HG03575 (cell line): ENCODE data around the gene AACS.
"Not testable (repeated sequence)": the region's sequence is repeated elsewhere in the genome, so short reads cannot be mapped to it uniquely, and the experiment has no call there.

Source experiments
- ATAC-seq: cut with Tn5 transposase; IDR thresholded peaks from one replicate; pipeline ENCODE4 v1.9.1; 2021; ENCODE audit not compliant: unreplicated experiment, insufficient number of reproducible peaks, low FRiP score; ENCODE audit errors: extremely low read depth

AACS gene

GRCh38 chr12:125112614-125113013, 47.4 kb downstream of the AACS start:
- not testable (repeated sequence) for ATAC-seq

GRCh38 chr12:125113263-125113662, 48.0 kb downstream of the AACS start:
- ATAC-seq = no peak

GRCh38 chr12:125113789-125114188, 48.6 kb downstream of the AACS start:
- no peak for ATAC-seq

GRCh38 chr12:125114365-125115141, 49.3 kb downstream of the AACS start:
- no peak for ATAC-seq

- no peak for ATAC-seq
These were observed 55.3 kb downstream of the AACS start for GRCh38 chr12:125120566-125120965.

DNA sequence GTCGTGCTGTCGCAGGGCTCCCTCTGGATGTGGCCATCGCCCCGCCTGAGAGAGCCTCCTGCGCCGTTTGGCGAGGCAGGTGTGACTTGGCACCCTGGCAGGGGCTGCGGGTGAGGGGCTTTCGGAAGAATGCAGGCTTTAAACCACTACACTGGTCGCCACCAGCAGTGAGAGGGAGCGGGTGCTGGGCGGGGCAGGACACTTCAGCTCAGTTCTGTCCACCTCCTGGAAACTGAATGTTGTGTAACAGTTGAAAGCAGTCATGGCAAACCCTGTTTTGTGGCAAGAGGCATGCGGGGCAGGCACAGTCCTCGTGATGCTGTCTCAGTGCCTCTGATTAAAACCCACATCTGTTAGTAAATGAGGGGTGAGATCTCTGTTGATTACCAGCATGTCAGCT, 55.9 kb downstream of the AACS start:
- ATAC-seq = no peak

DNA sequence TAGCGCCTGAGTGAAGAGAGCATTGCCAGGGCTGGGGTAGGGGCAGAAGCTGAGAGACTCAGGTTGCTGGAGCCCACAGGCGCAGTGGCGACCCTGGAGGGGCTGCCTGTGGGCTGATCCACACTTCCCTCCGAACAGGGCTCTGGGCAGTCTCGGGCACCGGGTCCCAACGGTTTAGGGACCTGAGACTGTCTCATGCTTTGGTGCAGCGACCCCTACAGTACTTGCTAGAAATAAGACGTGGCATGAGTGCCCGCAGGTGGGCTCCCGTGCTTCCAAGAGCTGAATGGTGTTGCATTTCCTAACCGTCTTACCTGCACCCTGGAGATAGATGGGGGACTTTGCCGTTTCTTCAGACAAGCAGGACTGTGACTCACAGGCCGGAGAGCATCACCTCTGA, 57.4 kb downstream of the AACS start:
- ATAC-seq = no peak

GRCh38 chr12:125124320-125124966, 59.2 kb downstream of the AACS start:
- ATAC-seq = no peak

- ATAC-seq = no peak
These were observed 60.0 kb downstream of the AACS start for GRCh38 chr12:125125271-125125670.

DNA sequence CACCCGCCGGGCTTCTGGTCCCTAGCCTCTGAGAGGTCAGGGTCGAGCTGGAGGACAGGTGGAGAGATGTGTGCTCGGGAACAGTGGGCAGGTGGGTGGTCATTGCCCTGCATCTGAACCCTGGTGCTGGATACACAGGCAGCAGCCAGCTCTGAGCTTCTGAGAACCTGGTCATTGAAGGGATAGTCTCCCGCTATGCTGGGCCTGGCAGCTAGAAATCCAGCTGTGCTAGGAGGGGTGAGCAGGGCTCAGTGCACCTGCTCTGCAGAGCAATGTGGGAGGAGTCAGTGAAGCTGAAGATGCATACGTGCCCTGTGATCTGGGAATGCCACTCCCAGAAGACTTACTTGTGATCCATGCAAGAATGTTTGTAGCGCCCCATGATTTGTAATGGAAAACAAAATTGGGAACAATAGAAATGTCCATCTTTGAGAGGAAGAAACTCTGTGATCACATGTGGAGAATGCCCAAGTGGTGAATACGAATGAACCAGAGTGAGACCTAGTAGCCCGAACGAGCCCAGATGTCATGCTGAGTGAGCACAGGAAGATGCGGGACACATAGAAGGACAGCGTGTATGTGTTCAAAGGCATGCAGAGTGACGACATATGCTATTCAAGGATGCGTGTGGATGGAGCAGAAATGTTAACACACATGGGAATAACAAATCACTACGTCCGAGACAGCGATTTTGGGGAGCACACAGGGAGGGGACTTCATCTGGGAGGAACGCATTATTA, 63.4 kb downstream of the AACS start:
- ATAC-seq = no peak

- ATAC-seq = no peak
These were observed 63.9 kb downstream of the AACS start for GRCh38 chr12:125129179-125129571.

DNA sequence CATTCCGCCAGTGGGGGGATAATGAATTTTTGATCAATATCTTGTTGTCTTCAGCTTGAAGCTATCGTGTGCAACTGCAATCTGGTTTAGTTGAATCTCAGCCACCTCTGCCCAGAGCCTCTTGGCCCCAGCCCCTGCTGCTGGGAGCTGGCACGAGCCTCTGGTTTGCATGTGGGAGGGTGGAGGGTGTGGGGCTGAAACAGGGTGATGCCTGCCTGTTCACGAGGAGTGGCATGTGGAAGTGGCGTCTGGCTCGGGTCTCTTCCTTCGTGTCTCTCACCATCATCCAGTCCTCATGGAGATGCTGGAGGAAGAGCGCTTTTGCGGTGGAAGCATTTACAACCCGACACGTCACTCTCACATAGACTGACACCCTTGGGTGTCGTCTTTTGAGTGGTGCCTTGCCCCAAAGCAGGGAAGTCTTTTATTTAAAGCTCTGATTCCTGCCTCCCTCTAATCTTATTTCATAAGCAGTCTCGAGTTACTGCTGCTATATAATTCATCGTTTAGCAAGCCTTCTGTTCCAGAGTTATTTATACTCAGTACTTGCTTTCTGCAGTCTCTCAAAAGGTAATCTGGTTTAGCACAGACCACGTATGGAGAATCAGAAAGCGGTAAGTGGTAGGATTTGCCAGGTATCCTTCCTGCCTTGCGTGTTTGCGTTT, 64.5 kb downstream of the AACS start:
- no peak for ATAC-seq

DNA sequence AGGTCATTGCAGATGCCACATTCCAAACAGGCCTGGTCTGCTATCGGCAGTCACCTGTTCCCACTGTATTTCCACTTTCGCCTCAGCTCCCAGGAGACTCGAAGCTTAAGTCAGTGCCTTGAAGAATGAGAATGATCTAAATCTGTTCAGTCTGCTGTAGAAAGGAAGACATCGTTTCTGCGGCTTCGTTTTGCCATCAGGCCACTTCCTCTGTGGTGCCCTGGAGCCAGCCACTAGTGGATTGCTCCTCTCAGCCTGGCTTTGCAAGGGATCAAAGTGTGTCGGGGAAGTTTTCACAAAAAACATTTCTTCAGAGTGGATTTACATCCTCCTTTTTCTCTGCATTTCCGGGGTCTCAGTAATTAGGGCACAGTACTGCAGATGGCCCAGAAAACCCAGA, 66.7 kb downstream of the AACS start:
- ATAC-seq = no peak

GRCh38 chr12:125132698-125133400, 67.6 kb downstream of the AACS start:
- ATAC-seq = no peak

GRCh38 chr12:125133616-125134015, 68.4 kb downstream of the AACS start:
- ATAC-seq = no peak

DNA sequence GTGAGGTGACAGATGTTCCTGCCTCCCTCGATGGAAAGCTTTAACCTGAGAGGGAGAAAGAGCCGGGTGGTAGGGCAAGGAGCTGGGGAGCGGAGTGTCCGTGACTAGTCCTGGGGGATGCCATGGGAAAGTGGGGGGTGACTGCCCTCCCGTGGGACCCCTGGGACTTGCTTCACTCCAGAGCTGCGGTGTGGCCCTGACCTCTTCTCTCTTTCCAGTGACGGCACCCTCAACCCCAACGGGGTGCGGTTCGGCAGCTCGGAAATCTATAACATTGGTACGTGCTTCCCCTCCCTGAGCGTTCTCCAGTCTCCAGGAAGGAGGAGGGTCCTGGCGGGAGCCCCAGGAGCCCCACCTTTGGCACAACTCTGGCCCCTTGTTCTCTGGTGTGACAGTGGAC, 69.3 kb downstream of the AACS start:
- ATAC-seq = no peak

GRCh38 chr12:125135906-125136305, 70.7 kb downstream of the AACS start:
- ATAC-seq = no peak

DNA sequence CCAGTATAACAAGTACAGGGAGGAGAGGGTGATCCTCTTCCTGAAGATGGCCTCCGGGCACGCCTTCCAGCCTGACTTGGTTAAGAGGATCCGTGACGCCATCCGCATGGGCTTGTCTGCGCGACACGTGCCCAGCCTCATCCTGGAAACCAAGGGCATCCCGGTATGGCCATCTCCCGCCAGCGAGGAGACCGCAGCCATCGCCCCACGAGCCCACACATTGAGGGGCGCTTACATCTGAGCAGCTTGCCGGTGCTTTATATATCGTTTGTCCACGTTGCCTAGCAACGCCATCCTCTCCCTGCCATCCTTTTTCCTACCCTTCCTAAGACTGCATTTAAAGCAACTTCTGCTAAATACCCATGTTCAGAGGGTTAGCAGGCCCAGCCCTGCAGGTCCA, 71.5 kb downstream of the AACS start:
- no peak for ATAC-seq

GRCh38 chr12:125137766-125138344, 72.6 kb downstream of the AACS start:
- ATAC-seq = no peak
